UCSD-AML1 (cell line): ENCODE results near the gene TUBB3.
A peak's percentile ranks its signal among the peaks of the same experiment; 100 is the strongest.
"Not testable (repeated sequence)": the region's sequence is repeated elsewhere in the genome, so short reads cannot be mapped to it uniquely, and the experiment has no call there.

ENCODE experiments used
- DNase-seq: peaks from one replicate; lab custom pipeline; 2025; ENCODE audit not compliant: unreplicated experiment; lab: John Stamatoyannopoulos, UW

Gene TUBB3

DNA sequence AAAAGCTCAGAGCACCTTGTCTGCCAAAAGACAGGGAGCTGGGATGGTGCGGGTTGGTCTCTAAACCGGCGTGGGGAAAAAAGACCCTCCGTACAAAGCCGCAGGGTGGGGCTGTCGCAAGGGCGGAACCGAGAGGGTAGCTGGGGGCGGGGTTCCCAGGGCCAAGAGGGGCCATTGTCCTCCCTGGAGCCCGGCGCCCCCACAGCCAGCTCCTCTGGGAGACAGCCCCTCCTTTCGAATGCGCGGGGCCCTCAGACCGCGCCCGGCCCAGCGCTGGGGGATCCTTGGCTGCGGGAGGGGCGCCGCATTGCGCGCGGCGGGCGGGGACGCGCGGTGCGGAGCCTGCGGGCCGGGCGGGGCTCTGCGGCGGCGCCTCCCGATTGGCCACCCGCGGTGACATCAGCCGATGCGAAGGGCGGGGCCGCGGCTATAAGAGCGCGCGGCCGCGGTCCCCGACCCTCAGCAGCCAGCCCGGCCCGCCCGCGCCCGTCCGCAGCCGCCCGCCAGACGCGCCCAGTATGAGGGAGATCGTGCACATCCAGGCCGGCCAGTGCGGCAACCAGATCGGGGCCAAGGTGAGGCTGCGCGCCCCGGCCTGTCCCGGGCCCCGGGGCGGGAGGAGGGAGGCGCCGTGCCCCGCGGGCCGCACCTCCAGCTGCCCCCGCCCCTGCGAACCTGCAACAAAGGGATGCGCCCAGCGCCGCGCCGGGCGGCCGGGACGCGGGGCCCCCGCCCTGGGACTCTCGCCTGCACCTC, at the start of gene TUBB3:
Gene TUBB3, plus strand, starts transcription at position 459 of the 756 bp plus-strand sequence. Its CDS starts 60 bp downstream, at position 519.
- peak; percentile 71 for DNase-seq

DNA sequence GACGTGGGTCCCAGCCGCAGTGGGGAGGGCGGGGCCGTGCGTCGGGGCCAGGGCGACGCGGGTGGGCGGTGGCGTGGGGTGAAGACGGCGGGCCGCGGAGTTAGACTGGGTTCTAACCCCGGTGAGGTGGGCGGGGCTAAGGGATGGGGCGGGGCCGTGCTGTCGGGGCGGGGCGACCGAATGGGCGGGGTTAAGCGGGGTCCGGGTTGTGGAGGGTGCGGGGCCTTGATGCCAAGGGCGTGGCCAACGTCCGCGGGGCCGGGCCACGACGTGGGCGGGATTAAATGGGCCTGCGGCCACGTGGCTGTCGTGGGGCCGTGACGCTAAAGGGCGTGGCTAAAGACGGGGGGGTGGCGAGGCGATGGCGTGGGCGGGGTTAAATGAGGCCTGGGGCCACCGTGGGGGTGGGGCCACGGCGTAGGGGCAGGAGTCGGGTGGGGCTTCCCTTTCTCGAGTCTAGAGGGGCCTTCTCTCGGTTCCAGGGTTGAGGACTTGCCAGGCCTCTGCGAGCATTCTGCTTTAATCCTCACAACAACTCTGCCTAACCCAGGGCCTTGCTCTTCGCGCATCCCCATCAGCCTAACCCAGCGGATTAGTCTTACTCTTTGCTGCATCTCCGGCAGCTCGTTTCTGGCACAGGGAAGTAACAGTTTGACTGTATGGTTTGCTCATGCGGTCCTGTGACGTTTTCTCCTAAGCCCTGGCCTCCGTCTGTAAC, 49.0 kb upstream of the TUBB3 start:
- peak; percentile 98 for DNase-seq

DNA sequence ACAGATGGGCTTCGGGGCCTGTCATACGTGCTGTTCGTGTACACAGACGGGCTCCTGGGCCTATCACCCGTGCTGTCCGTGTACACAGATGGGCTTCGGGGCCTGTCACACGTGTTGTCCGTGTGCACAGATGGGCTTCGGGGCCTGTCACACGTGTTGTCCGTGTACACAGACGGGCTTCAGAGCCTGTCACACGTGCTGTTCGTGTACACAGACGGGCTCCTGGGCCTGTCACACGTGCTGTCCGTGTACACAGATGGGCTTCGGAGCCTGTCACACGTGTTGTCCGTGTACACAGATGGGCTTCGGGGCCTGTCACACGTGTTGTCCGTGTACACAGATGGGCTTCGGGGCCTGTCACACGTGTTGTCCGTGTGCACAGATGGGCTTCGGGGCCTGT, 44.0 kb upstream of the TUBB3 start:
- DNase-seq, result not testable (repeated sequence)

DNA sequence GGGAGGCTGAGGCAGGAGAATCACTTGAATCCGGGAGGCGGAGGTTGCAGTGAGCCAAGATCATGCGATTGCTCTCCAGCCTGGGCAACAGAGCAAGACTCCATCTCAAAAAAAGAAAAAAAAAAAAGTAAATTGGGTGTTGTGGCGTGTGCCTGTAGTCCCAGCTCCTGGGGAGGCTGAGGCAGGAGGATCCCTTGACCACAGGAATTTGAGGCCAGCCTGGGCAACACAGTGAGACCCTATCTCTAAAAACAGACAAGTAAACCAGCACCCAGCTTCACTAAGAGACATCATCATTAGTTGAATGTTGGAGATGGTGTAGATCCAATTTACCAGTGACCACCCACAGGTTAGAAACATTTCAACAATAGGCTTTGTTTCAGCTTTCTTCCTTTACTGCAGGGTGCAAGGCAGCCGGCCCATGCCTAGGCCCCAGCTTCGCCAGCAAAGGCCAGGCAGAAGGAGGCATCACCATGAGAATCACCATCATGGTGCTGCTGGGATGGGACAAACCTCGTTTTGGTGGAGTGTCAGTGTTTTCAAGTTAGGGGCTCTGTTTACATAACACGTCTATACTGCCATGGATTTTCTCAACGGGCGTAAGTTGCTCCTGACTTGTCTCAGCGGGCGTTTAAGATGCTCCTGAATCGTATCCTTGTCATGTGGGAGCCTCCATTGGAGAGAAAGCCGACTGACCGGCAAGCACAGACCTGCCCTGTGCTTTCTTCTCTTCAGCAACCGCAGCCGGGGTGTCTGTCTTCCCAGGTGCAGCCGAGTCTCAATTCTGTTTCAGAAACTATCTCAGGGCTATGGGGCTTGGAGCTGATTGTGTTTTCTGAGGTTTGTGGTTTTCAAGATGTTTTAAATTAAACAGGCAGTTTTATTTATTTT, 42.4 kb upstream of the TUBB3 start:
- DNase-seq, result no peak

DNA sequence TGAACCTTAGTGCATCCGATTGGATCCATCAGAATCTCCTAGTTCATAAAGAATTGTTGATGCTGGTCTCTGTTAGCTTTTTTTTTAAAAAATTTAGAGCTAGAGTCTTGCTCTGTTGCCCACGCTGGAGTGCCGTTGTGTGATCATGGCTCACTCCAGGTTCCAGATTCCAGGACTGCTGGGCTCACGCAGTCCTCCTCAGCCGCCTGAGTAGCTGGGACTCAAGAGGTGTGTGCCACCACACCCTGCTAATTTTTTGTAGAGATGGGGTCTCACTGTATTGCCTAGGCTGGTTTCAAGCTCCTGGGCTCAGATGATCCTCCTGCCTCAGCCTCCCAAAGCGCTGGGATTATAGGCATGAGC, 41.8 kb upstream of the TUBB3 start:
- no peak for DNase-seq

DNA sequence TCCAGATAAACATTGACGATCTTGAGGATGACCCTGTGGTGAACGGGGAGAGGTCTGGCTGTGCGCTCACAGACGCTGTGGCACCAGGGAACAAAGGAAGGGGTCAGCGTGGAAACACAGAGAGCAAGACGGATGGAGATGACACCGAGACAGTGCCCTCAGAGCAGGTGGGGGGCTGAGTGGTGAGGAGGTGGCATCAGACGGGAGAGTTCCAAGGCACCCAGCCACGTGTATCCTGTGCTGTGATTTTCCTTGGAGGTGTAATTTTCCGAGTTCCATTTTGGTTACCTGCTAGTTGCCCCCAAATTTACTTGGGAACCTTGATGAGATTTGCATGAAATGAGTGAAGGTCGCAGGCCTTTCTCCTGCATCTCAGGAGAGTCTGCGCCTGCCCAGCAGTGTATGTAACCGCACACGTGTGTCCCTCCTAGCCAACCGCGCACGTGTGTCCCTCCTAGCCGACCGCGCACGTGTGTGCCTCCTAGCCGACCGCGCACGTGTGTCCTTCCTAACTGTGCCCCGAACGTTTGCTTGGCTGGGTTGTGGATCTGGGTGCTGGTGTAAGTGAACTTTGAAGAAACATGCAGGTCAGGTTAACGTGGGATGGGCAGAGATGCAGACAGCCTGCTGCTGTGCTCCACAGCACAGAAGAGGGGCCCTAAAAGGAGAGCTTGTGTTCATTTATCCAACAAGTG, 39.6 kb upstream of the TUBB3 start:
- no peak for DNase-seq

DNA sequence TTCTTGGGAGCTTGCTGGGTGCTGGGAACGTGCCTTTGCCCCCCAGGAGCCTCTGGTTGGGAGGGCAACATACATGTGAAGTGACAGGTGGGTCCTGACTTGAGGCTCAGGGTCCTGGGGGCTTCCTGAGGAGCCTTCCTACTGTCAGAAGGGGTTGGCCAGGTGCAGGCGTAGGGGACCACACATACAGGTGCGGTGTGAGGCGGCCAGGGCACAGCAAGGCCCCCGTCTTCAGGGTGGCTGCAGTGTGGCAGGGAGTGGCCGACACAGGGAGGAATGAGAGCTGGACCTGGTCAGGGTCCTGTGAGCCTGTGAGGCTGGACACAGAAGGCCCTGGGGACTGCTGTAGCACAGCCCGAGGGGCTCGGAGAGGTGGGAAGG, 39.1 kb upstream of the TUBB3 start:
- DNase-seq, result no peak

DNA sequence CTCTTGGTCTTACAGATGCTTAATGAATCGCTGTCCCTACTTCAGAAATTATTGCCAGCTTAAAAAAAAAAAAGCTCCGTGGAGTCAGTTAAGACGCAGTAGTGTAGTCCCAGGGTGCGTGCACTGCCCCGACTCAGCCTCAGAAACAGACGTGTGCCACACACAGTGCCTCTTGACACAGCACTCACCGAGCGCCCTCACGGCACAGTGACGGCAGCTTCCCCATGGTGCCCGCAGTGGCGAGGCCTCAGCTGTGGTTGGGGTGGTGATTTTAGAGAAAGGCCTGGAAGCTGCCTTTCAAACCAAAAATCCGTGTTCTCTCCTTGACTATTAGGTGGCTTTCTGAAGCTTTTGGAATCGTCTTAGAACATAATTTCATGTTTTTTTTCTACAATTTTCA, 35.9 kb upstream of the TUBB3 start:
- no peak for DNase-seq

DNA sequence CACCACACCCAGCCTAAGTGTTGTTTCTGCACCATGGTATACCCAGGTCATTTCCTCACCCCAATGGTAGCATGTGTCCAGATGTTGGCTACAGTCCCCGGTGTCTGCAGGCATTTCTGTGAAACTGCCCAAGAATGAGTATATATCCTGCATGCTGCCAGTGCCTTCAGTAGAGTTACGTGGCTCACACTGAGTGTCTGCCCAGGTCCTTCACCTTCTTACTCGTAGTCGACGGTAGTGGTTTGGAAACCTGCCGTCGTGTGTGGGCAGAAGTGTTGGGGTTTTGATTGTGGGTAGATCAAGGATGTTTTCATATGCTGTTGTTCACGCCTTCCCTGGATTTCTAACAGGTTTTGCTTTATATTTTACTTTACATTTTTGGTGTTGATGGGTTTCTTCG, 32.9 kb upstream of the TUBB3 start:
- no peak for DNase-seq

DNA sequence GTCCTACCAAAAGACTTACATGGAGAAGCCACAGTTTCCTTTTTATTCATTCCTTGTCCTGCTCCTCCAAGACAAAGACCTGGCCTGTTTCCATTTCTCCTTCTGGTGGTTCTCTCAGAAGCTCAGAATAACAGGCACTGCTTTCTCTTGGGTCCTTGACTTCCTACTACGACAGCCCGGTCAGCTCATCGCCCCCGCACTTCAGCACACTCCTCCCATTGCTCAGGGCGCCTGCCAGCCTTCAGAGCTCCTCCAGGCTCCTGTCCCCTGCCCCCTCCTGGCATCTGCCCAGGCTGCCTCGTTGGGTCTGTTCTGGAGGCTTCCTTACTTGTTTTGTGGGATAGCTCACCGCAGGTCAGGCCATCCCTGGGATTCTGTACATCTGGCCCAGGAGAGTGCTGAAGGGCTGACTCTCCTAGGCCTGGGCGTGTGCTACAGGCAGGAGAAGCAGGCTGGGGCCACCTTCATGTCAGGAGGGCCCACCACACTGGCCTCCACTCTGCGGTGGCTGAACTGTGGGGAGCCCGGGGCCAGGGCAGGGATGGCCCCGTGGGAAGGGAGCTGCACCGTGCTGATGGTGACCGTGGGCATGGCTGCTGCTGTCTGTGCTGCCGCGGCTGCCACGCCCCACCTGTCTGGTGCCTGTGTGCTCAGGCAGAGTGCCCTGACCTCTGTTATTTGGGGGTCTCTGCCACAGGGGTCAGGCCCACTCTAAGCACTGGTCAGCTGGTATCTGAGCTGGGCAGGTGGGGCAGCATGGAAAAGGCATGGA, 32.1 kb upstream of the TUBB3 start:
- DNase-seq, result no peak

DNA sequence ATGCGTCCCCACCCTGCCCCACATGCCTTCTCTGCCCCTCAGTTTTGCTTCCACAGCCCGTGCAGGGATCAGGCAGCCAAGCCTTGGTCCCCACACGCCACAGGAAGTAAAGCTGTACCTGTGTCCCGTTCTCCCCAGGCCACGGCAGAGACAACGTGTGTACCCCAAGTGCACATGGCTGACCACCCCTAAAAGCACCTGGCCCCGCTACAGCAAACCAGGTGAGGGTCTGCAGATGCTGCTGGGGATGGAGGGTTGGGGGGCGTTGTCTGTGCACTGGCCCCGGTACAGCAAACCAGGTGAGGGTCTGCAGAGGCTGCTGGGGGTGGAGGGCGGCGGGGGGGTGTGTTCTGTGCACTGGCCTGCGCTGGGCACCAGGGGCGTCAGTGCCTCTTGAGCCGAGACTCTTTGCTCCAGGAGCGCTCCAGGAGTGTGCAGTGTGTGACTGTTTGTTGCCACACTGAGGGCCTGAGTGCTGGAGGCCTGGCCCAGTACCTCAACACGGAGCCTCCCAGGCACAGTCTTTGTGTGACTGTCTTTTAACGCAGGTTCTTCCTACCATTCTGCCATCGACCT, 31.0 kb upstream of the TUBB3 start:
- DNase-seq, result no peak

DNA sequence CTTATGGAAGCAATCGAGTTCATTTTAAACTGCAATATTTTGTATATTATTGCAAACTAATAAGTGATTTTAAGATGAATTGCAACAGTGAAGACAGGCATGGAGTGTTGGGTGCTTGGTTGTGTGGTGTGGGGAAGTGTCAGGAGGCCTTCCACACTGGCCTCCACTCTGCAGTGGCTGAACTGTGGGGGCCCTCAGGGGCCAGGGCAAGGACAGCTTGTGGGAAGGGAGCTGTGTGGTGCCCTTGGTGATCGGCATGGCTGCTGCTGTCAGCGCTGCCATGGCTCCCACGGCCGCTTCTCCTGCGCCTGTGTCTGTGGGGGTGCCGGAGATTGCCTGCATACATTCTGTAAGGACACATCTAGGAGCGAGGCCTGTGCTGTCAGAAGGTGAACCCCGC, 30.5 kb upstream of the TUBB3 start:
- no peak for DNase-seq

DNA sequence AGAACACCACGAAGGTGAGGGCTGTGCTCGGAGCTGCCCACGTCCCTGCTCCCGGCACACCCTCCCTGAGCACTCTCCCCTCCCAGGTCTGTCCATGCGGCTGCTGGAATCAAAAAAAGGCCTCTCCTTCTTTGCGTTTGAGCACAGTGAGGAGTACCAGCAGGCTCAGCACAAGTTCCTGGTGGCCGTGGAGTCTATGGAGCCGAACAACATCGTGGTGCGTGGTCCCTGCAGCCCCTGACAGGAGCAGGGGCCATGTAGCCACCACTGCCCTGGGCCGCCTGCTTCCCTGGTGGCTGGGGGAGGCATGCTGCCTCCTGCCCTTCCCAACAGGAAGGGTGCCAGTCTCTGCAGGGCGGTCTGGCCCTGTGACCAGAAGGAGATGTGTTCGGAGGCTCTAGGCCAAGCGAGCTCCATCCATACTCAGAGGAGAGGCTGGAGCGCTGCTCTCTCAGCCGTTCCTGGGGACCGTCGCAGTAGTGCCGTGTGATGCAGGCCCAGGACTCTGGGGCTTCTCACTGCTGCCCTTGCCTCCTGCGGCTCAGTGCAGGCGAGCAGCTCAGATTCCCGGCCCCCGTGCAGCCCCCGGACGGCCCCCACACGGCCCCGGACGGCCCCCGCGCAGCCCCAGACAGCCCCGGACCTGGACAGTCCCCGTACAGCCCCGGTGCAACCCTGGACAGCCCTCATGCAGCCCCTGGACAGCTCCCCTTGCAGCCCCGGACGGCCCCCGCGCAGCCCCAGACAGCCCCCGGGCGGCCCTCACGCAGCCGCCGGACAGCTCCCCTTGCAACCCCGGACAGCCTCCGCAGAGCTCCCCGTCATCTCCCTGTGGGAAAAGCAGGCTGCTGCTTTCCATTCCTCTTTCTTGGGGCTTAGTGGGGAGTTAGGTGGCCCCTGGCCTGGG, 29.2 kb upstream of the TUBB3 start:
- no peak for DNase-seq

DNA sequence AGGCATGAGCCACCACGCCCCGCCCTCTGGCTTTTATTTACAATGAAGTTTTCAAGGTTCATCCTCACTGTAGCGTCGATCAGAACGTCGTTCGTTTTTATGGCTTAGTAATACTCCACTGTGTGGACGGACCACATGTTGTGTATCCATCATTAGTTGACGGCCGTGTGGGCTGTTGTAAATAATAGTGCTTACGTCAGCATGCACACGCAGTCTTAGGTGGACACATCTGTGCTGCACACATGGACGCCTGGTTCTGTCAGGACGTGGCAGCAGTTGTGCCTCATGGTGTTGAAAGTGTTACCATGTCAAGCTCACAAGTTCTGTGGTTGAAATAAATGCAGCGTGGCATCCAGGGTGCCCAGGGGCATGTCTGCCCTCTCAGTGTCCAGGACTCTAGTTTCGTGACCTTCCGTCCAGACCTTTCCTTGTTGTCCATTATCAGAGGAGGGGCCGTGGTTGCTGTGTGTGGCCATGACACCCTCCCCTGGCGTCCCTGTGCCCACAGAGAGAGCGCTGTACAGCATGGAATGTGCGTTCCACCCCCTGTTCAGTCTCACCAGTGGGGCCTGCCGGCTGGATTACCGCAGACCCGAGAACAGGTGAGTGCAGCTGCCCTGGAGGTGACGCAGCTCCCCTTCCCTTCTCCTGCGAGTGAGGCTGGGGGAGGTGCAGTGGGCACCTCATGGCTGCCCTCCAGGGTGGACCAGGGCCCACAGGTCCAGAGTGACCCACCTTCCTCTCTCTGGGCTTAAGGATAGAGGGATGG, 27.5 kb upstream of the TUBB3 start:
- DNase-seq, result no peak

DNA sequence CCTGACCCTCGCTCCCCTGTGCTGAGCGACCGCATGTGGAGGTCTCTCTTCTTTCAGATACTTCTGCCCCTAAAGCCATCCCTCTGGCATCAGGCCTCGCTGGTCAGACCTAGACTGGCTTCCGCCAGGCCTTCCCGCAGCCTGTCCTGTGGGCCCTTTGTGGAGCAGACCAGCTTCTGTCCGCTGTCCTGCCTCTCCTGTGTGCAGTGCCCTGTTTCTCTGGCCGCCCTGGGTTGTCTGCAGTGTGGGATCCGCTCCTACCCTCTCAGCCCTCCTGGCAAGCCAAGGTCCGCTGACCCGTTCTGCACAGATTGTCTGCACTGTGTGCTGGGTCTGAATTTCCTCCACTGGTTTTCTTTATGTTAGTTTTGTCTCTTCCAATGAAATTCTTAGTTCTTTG, 25.9 kb upstream of the TUBB3 start:
- no peak for DNase-seq

DNA sequence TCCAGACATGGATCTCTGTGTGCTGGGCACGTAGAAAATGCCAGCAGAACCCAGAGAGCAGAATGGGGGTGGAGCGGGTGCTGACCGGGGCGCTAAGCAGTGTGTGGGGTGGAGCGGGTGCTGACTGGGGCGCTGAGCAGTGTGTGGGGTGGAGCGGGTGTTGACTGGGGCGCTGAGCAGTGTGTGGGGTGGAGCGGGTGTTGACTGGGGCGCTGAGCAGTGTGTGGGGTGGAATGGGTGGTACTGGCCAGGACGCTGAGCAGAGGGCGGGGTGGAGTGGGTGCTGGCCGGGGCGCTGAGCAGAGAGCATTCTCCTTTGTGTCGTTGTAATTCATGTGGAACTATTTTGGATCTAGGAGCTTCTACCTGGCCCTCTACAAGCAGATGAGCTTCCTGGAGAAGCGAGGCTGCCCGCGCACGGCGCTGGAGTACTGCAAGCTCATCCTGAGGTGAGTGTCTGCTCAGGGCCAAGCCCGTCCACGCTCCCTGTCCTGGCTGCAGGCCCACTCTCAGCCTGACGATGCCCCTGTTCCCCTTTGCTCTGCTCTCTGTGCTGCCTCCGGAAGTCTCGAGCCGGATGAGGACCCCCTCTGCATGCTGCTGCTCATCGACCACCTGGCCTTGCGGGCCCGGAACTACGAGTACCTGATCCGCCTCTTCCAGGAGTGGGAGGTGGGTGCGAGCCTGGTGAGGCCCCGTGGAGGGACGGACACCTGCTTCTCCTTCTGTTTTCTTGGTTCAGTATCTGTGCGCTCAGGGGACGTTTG, 24.8 kb upstream of the TUBB3 start:
- no peak for DNase-seq

DNA sequence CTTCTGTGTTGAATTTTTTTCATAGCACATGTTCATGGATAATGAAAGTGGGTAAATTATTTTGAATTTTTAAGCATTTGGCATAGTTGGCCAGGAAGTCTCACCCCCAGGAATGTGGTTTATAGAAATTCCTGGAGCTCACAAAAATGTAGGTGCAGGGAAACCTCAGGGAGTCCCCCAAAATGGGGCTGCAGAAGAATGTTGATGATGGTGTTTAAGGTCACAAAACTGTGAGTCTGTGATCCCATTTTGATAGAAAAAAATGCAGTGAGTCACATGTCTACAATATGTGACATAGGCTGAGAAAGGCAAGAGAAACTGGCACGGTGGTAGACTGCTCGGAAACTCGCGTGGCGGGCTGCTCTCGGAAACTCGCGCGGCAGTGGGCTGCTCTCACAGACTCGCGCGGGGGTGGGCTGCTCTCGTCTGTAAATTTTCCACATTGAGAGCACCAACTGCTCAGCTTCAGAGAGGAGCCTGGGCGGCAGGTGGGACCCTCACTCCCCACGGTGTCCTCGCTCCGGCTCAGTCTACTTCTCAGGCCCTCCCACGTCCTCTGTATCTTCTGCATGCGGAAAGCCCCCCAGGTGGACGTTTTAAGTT, 23.2 kb upstream of the TUBB3 start:
- DNase-seq, result no peak
